Limb (tissue), 2 donors: Measurements from ENCODE around the gene IGIP.

ENCODE experiments used
- DNase-seq, 2 donors: peaks; one replicate each; pipeline ENCODE4 v3.0.0-alpha.2; 2016; ENCODE audit errors: extremely low spot score in 2 of 2

The IGIP gene

DNA sequence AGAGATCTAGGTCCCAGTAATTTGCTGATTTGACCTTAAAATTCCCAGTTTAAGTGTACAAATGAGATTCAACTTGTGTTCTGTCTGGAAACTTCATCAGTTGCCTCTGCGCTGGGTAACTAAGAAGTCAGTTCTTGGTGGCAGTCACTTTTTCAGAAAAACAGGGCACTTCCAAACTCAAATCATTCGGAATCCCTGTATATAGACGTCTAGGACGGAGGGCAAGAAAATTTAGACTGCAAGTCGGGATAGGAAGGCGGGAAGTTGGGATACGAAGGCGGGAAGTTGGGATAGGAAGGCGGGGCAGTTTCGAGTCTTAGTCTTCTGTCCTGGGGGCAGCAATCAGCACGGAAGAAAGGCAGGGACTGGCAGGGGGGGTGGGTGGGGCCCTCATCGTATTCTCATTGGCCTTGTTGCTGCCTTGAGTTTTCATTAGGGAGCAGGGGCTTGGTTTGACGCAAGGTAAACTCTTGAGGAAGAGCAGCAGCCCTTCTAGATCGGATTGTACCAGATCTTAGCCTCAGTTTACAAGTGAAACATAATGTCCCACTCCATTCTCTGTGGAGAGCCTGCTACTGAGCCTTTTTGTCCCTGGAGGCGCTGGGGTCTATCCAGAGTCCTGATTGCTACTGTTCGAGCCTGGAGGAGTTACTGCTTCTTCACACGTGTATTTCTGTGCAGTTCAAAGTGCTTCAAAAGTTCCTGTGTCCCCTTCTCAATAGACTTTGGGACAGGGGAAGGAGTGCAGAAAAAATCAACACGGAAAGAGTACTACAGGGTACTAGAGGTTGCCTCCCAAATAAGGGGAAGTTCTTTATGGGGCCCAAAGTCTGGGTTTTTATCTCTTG is 14.5 kb upstream of the IGIP start:
- peak; percentile 13 to 32 for DNase-seq

- DNase-seq, result no peak
Measured at GRCh38 chr5:140111859-140112551, 13.7 kb upstream of the IGIP start.

- no peak for DNase-seq
Measured at GRCh38 chr5:140112685-140113179, 13.0 kb upstream of the IGIP start.

- peak in 1 of 2 donors; percentile 52 for DNase-seq
Measured at GRCh38 chr5:140113180-140113698, 12.5 kb upstream of the IGIP start.

DNA sequence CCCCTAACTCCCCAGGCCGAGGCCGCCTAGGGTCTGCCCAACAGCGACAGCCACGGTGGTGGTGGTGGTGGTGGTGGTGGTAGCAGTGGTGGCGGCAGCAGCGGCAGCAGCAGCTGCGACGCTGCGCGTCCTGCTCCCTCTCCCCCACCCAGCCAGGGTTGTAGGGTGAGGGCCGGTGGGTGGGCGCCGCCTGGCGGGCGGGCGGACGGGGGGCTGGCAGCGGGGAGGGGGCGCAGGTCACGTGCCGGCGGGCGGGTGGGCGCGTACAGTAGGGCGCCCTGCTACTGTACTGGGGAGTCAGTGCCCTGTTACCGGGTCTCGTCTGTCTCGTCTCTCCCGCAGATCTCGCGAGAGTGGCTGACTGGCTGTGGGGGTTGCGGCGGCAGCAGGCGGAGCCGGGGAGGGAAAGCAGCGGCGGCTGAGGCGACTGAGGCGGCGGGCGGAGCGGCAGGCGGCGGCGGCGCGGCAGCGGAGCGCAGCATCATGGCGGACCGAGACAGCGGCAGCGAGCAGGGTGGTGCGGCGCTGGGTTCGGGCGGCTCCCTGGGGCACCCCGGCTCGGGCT is 12.0 kb upstream of the IGIP start, which contains the start of gene PURA:
Gene PURA (plus strand): TSS at position 411 of the 565 bp plus-strand sequence. CDS start 73 bp downstream, at position 484.
- DNase-seq, result peak; percentile 91 to 97

DNA sequence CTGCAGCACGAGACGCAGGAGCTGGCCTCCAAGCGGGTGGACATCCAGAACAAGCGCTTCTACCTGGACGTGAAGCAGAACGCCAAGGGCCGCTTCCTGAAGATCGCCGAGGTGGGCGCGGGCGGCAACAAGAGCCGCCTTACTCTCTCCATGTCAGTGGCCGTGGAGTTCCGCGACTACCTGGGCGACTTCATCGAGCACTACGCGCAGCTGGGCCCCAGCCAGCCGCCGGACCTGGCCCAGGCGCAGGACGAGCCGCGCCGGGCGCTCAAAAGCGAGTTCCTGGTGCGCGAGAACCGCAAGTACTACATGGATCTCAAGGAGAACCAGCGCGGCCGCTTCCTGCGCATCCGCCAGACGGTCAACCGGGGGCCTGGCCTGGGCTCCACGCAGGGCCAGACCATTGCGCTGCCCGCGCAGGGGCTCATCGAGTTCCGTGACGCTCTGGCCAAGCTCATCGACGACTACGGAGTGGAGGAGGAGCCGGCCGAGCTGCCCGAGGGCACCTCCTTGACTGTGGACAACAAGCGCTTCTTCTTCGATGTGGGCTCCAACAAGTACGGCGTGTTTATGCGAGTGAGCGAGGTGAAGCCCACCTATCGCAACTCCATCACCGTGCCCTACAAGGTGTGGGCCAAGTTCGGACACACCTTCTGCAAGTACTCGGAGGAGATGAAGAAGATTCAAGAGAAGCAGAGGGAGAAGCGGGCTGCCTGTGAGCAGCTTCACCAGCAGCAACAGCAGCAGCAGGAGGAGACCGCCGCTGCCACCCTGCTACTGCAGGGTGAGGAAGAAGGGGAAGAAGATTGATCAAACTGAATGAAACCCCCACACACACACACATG is 11.2 kb upstream of the IGIP start:
- DNase-seq, result peak; percentile 15 to 73

DNA sequence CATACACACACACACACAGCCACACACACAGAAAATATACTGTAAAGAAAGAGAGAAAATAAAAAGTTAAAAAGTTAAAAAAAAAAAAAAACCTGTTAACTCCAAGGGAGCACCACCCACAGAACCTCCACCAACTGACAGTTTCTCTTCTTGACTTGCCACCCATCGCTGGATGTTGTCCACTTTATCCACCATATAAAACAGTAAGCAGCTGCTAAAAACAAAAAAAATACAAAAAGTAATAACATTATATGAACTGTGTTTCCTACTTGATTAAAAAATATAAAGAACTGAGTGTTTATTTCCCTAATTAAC is 10.6 kb upstream of the IGIP start:
- no peak for DNase-seq

GRCh38 chr5:140116716-140117115 is 9.0 kb upstream of the IGIP start:
- no peak for DNase-seq

- DNase-seq, result no peak
Measured at GRCh38 chr5:140117523-140117922, 8.2 kb upstream of the IGIP start.

DNA sequence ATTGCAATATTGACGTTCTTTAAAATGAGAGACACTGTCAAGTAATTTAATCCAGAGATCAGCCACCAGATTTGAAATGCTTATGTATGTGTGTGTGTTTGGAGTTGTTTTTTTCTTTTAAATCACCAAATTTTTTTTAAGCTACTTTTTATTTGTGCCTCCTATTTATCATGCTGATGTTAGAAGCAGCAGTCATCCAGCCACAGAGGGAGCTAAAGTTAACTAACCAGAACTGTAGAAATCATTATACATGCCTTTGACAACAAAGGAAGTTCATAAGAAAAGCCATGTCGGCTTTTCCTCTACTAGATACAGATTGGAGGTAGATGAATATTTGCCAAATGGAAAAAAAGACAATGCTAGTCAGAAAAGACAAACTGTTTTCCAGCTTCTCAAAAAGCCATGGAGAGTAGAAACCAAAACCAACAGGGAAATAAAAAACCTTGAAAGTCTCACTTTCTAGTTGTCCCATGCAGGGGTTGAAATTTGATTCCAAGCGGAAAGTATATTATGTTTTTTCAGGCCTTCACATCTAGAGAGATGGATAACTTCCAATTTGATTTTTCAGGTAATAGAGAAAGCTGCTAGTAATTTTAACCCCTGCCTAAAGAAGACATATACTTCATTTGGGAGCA is 7.3 kb upstream of the IGIP start:
- peak in 1 of 2 donors; percentile 10 for DNase-seq

GRCh38 chr5:140126315-140127012 is 727 bp downstream of the IGIP start:
- DNase-seq, result no peak

DNA sequence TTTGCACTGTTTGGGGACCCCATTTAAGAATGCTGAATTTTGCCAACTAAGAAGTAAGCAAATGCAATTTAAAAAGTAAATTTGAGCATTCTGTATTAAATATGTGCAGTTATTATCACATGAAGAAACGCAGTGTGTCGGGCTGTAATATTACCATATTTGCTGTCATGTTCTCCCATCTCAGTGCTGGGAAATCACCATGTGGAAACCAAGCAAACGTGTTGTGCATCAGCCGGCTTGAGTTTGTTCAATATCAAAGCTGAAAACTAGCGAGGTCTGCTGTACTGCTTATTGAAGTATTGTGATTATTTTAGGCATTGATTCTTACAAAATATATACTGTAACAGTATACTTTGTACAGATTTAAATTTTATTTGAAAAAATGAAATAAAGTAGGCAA is 2.6 kb downstream of the IGIP start:
- no peak for DNase-seq

DNA sequence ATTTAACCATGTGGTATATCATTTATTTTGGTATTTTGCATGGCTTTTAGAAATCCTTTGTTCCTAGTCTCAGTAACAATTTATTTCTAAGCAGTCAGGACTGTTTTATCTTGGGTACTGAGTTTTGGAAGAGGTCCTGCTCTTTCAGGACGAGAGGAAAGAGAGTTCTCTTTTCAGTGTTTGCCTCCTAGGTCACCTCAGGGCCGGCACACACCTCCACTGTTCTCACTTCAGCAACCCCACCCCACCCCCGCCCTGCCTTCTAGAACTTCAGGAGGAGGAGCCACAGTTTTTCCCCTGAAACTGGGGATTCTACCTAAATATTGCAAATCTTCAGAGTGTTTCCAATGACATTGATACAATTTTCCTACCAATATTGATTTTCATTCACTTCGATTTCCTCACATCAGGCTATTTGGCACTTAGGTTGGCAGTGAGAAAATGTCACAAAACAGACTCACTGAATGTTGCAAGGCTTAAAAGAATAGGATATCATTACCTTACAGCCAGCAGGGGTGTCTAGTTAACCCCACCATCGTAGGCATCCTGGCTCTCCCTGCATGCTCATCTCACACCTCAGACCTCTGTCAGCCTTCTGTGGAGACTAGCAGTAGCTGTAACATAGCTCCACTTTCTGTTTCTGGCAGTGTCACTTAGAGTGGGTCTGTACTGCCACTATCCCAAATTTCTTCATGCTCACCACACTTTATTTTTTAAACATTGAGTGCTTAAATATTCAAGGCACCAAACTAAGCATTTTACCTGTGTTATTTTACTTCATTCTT is 5.4 kb downstream of the IGIP start:
- no peak for DNase-seq

DNA sequence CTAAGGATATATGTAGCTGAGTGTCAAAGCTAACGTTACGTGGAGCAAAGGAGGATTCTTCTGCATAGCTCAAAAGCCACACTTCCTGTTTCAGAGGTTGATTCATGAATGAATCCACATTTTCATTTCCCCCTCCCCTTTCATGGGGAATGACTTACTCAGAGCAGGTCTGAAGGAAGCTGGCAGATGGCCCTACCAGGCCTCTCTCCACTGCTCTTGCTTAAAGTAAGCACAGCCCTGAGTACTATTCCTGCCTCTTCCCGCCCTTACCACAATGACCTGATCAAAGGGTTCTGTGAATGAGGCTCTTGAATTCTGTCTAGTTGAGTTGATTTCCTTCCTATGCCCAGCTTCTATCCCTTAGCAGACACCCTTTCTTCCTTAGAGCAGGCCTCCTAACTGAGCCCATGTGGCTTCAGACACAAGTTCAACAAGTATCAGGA is 6.3 kb downstream of the IGIP start:
- DNase-seq, result peak in 1 of 2 donors; percentile 12

DNA sequence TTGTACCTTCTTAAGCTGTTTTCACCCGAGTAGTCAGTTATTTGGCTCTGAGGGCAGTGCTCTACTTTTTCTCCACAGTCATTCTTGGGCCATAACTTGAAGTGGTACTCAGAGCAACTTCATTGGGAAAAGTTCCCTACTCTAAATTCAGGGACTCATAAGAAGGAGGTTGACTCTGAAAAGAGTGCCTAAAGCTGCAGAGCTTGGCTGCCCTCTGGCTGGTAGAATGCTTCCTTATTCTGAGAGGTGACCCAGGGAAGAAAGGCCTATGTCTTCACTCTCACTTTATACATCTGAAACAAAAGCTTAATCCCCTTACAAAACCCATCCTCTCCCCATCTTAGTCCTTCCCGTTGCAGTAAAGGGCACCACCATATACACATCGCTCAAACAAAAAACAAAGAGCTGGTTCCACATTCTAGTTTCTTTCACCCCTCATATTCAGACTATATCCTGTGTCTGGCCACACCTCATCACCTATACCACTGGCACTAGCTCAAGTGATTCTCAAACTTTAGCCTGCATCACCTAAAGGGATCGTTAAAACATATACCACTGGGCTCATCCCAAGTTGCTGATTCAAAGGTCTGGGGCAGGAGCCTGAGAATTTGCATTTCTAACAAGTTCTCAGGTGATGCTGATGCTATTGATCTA is 7.9 kb downstream of the IGIP start:
- DNase-seq, result no peak

- no peak for DNase-seq
Measured at GRCh38 chr5:140134277-140134935, 8.7 kb downstream of the IGIP start.

- DNase-seq, result no peak
Measured at GRCh38 chr5:140135127-140135526, 9.4 kb downstream of the IGIP start.

DNA sequence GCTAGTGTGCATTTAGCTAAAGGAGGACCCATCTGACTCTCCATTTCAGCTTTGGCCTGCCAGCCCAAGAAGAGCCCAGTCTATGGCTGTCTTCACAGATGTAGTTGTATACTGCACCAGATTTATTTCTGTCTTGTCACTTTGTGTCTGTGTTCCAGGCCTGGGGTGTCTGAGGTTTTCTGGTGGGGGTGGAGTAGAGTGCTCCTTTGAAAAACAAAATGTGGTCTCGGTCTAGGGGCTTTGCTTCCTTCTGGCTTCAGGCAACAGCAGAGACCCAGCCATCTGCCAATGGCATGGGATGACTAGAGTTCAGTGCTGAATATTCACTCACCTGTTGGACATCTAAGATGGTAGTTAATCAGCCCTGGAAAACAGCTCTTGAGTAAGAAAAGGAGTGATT is 10.9 kb downstream of the IGIP start:
- DNase-seq, result no peak
